HG03432 (cell line): ENCODE data around the gene PCDHB7.
"Not testable (repeated sequence)": the region's sequence is repeated elsewhere in the genome, so short reads cannot be mapped to it uniquely, and the experiment has no call there.

Source experiments
- ATAC-seq: cut with Tn5 transposase; IDR thresholded peaks from one replicate; pipeline ENCODE4 v1.9.1; 2021; ENCODE audit warnings: mild to moderate bottlenecking, moderate library complexity; ENCODE audit not compliant: unreplicated experiment

PCDHB7 gene

GRCh38 chr5:141172381-141173204, at the start of gene PCDHB7:
Gene PCDHB7, plus strand, starts transcription at chr5:141172644. Its CDS starts 192 bp downstream, at chr5:141172836.
- ATAC-seq, result no peak

GRCh38 chr5:141123396-141124135, 48.9 kb upstream of the PCDHB7 start:
- ATAC-seq, result not testable (repeated sequence)

GRCh38 chr5:141127305-141127704, 45.1 kb upstream of the PCDHB7 start:
- no peak for ATAC-seq

- ATAC-seq, result no peak
Measured at GRCh38 chr5:141135030-141135717, 37.3 kb upstream of the PCDHB7 start, which contains the start of gene PCDHB5. Gene PCDHB5, plus strand, starts transcription at chr5:141135206. Its CDS starts 229 bp downstream, at chr5:141135435.

GRCh38 chr5:141135718-141136266, 36.7 kb upstream of the PCDHB7 start:
- ATAC-seq, result no peak

GRCh38 chr5:141137346-141137745, 35.1 kb upstream of the PCDHB7 start:
- ATAC-seq, result not testable (repeated sequence)

- ATAC-seq, result no peak
Measured at GRCh38 chr5:141149812-141150211, 22.6 kb upstream of the PCDHB7 start, which contains the start of gene PCDHB6. Gene PCDHB6, plus strand, starts transcription at chr5:141150057. Its CDS starts 201 bp downstream, at chr5:141150258.

GRCh38 chr5:141150224-141150992, 22.0 kb upstream of the PCDHB7 start:
- ATAC-seq, result no peak

- no peak for ATAC-seq
Measured at GRCh38 chr5:141150993-141151325, 21.5 kb upstream of the PCDHB7 start.

- not testable (repeated sequence) for ATAC-seq
Measured at GRCh38 chr5:141151632-141152031, 20.8 kb upstream of the PCDHB7 start.

GRCh38 chr5:141152096-141152495, 20.3 kb upstream of the PCDHB7 start:
- not testable (repeated sequence) for ATAC-seq

GRCh38 chr5:141155540-141156374, 16.7 kb upstream of the PCDHB7 start:
- no peak for ATAC-seq

GRCh38 chr5:141157356-141157755, 15.1 kb upstream of the PCDHB7 start:
- not testable (repeated sequence) for ATAC-seq

- ATAC-seq, result not testable (repeated sequence)
Measured at GRCh38 chr5:141157901-141158300, 14.5 kb upstream of the PCDHB7 start.

GRCh38 chr5:141174291-141175104, 2.1 kb downstream of the PCDHB7 start:
- not testable (repeated sequence) for ATAC-seq

- no peak for ATAC-seq
Measured at GRCh38 chr5:141175933-141176332, 3.5 kb downstream of the PCDHB7 start.

- ATAC-seq, result not testable (repeated sequence)
Measured at GRCh38 chr5:141177577-141178191, 5.2 kb downstream of the PCDHB7 start, which contains the start of gene PCDHB8. Gene PCDHB8, plus strand, starts transcription at chr5:141177790. Its CDS starts 245 bp downstream, at chr5:141178035.

- not testable (repeated sequence) for ATAC-seq
Measured at GRCh38 chr5:141179371-141179770, 6.9 kb downstream of the PCDHB7 start.
